GM19025 (cell line): Measurements from ENCODE around the gene LSM4.

Experiments used
- ATAC-seq: cut with Tn5 transposase; IDR thresholded peaks from one replicate; pipeline ENCODE4 v1.9.1; 2021; ENCODE audit warnings: mild to moderate bottlenecking, low read depth, moderate library complexity; ENCODE audit not compliant: unreplicated experiment

Gene LSM4

GRCh38 chr19:18293642-18294466 is 29.0 kb downstream of the LSM4 start:
- no peak for ATAC-seq

GRCh38 chr19:18292810-18293641 is 29.9 kb downstream of the LSM4 start:
- ATAC-seq: no peak

GRCh38 chr19:18292462-18292809 is 30.4 kb downstream of the LSM4 start:
- no peak for ATAC-seq

- ATAC-seq: peak; percentile 35
Measured at GRCh38 chr19:18291590-18292461, 31.1 kb downstream of the LSM4 start.

- no peak for ATAC-seq
Measured at GRCh38 chr19:18291019-18291524, 31.8 kb downstream of the LSM4 start.

- no peak for ATAC-seq
Measured at GRCh38 chr19:18290302-18291018, 32.4 kb downstream of the LSM4 start.

GRCh38 chr19:18289471-18290301 is 33.2 kb downstream of the LSM4 start:
- no peak for ATAC-seq

- ATAC-seq: no peak
Measured at GRCh38 chr19:18287836-18288772, 34.8 kb downstream of the LSM4 start.

GRCh38 chr19:18286973-18287635 is 35.8 kb downstream of the LSM4 start:
- no peak for ATAC-seq

- ATAC-seq: no peak
Measured at GRCh38 chr19:18284712-18285360, 38.0 kb downstream of the LSM4 start.

GRCh38 chr19:18283338-18283737 is 39.5 kb downstream of the LSM4 start:
- no peak for ATAC-seq

GRCh38 chr19:18282788-18283141 is 40.1 kb downstream of the LSM4 start:
- ATAC-seq: no peak

- ATAC-seq: no peak
Measured at GRCh38 chr19:18282021-18282787, 40.7 kb downstream of the LSM4 start.

- peak; percentile 62 for ATAC-seq
Measured at GRCh38 chr19:18281082-18282020, 41.5 kb downstream of the LSM4 start, which contains the start of gene JUND. JUND (minus strand) TSS chr19:18281622; CDS start chr19:18281484, 138 bp downstream.
